Suprapubic skin (tissue), 4 donors: ENCODE results near the gene AARSD1.

ENCODE experiments used
- CTCF ChIP-seq, 2 donors: fragments of 200-600 bp in 1 of 2; fragments of 450-650 bp in 1 of 2; sonication (generic) in 1 of 2; IDR thresholded peaks; one replicate each; pipeline ENCODE4 v1.5.1; 2016 to 2019; ENCODE audit warnings: antibody characterized with exemption in 2 of 2, mild to moderate bottlenecking in 1 of 2, moderate library complexity in 1 of 2
- POLR2A ChIP-seq, 2 donors: fragments of 450-650 bp; IDR thresholded peaks; one replicate each; pipeline ENCODE4 v1.6.1; 2017; ENCODE audit warnings: antibody characterized with exemption in 2 of 2, mild to moderate bottlenecking in 2 of 2, moderate library complexity in 2 of 2
- POLR2AphosphoS5 ChIP-seq, 3 donors: sonication (generic); formaldehyde crosslinking; IDR thresholded peaks; one replicate each; pipeline ENCODE4 v1.6.1; 2017; ENCODE audit warnings: antibody characterized with exemption in 3 of 3

DNA sequence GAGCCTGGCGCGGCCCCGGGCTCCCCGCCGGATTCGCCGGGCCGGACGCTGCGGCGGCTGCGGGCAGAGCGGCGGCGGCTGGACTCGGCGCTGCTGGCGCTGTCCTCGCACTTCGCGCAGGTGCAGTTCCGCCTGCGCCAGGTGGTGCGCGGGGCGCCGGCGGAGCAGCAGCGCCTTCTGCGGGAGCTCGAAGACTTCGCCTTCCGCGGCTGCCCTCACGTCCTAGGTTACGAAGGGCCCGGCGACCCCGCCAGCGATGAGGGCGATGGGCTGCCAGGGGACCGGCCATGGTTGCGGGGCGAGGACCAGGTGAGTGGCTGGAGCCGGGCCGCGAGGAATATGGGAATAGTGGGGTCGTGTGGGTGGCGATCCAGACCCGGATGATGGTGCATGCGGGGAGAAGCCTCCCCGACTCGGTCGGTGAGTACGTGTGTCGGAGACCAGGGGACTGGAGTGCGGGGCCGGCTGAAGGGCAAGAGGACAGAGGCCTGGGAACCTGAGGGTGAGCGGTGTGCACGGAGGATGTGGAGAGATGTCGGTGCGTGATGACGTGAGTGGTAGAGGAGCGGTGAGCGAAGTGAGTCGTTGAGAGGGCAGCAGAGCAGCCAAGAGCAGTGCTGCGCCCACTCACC lies 16.6 kb upstream of the AARSD1 start:
- TF ChIP-seq CTCF (IDR thresholded peaks at IDR 0.05) (peak in 1 of 2 donors; percentile 28), POLR2A (IDR thresholded peaks at IDR 0.05) (no peak), POLR2AphosphoS5 (IDR thresholded peaks at IDR 0.05) (no peak)
